Osteocyte (in vitro differentiated cells): Measurements from ENCODE around the gene P3H4. TPM values are rescaled to one million over a fixed set of nuclear protein-coding genes. Genes with fewer than 3 reads are reported as not detected.

Experiments
- DNase-seq: peaks from one replicate; pipeline ENCODE4 v3.0.0; 2021; ENCODE audit warnings: mixed read lengths; ENCODE audit not compliant: unreplicated experiment; ENCODE audit errors: extremely low spot score
- H3K27ac Mint-ChIP-seq: one replicate; pipeline ENCODE4 v1.8.0; 2021; ENCODE audit warnings: mild to moderate bottlenecking, mixed read lengths; ENCODE audit not compliant: unreplicated experiment
- H3K27me3 Mint-ChIP-seq: one replicate; pipeline ENCODE4 v1.8.0; 2021; ENCODE audit warnings: mixed read lengths; ENCODE audit not compliant: unreplicated experiment
- H3K36me3 Mint-ChIP-seq: one replicate; pipeline ENCODE4 v1.8.0; 2021; ENCODE audit warnings: mixed read lengths; ENCODE audit not compliant: unreplicated experiment
- H3K4me1 Mint-ChIP-seq: one replicate; pipeline ENCODE4 v1.8.0; 2021; ENCODE audit warnings: mixed read lengths; ENCODE audit not compliant: unreplicated experiment
- H3K4me3 Mint-ChIP-seq: one replicate; pipeline ENCODE4 v1.8.0; 2021; ENCODE audit warnings: mild to moderate bottlenecking, moderate library complexity, mixed read lengths; ENCODE audit not compliant: unreplicated experiment
- H3K9me3 Mint-ChIP-seq: one replicate; pipeline ENCODE4 v1.8.0; 2021; ENCODE audit warnings: mixed read lengths; ENCODE audit not compliant: unreplicated experiment
- total RNA-seq: library from RNA; stranded (reverse); gene quantifications from 2 replicates; pipeline ENCODE4 v1.2.1, GENCODE V29; 2021
- TF ChIP-seq, protein P1 (sequence below): fragments of 200-600 bp; sonication (generic); IDR thresholded peaks from 2 replicates; pipeline ENCODE4 v1.5.0; 2021; ENCODE audit warnings: antibody characterized with exemption, mild to moderate bottlenecking, moderate library complexity

Gene P3H4
- total RNA-seq, 1 donor from 2014 or later, result 67.8 TPM

DNA sequence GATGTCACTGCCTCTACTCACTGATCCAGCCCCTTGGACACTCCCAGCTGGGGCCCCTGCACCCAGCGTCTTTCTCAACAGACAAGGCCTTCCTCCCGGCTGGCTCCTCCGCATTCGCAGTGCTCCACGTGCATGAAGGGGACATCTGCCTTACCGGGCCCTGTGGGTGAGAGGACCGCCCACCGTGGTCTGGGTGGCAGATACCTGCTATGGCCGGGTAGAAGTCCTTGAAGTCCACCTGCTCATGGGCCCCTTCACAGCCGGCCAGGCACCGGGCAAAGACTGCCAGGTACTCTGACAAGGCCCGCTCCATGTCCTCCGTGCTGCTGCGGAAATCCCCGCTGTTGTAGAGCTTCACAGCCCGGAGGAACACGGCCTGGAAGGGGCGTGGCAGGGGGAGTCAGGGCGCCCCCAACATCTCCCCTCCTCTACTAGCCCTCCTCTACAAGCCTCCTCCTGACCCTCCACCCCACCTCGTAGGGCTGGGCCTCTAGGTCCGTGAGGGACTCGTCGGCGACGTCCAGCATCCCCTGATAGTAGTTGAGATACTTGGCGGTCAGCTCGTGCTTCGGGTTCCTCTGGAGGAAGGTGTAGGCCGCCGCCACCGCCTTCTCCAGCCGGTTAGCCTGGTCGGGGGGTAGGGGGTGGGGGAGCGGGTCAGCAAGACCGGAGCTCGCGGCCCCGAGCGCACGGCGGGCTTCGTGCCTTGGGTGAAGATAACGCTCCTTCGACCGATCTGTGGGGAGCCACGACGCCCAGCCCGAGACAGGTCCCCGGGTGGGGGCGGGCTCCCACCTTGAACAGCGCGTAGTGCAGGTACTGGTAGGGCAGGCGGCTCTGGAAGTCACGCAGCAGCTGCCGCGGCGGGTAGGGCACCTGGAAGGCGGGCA, 845 bp downstream of the P3H4 start:
- Mint-ChIP-seq H3K27ac (peak overlapping the region; percentile 50), H3K9me3 (no peaks in the 10 kb centered on the region), H3K36me3 (peaks cover 14% of the 10 kb centered on the region), H3K4me1 (peaks cover 36% of the 10 kb centered on the region), H3K27me3 (no peaks in the 10 kb centered on the region), H3K4me3 (peak overlapping the region; percentile 80)
- DNase-seq, result no peak
- TF ChIP-seq, protein P1, sequence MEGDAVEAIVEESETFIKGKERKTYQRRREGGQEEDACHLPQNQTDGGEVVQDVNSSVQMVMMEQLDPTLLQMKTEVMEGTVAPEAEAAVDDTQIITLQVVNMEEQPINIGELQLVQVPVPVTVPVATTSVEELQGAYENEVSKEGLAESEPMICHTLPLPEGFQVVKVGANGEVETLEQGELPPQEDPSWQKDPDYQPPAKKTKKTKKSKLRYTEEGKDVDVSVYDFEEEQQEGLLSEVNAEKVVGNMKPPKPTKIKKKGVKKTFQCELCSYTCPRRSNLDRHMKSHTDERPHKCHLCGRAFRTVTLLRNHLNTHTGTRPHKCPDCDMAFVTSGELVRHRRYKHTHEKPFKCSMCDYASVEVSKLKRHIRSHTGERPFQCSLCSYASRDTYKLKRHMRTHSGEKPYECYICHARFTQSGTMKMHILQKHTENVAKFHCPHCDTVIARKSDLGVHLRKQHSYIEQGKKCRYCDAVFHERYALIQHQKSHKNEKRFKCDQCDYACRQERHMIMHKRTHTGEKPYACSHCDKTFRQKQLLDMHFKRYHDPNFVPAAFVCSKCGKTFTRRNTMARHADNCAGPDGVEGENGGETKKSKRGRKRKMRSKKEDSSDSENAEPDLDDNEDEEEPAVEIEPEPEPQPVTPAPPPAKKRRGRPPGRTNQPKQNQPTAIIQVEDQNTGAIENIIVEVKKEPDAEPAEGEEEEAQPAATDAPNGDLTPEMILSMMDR, result no peak

DNA sequence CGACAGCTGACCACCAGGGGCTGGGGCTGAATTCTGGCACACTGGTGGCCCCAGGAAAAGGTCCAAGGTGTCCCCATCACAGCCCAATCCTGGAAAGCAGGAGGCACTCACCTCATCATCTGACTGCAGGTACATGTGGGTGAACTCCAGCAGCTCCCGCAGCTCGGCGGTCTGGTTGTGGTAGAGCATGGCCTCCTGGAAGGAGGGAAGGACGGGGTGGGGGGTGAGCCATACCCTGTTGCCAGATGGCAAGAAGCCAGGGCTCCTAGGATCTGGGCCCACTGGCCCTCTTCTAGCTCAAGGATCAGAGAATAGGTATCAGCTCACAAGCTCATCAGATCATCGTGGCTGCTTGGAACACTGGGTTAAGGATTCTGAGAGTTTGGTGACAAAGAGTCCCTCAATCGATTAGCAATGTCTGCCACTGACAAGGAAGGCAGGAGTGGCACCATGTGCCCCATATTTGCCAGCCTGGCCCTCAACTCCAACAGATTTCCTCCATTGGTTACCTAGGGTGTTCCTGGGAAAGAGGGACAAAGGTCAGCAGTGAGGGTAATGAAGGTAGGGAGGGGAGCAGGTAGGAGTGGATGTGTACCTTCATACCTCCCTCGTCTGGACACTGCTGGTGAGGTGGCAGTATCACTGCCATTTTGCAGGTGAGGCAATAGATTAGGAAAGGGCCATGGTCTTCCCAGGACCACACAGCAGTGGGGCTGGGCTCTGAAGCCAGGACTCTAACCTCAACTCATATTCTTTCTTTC, 4.9 kb downstream of the P3H4 start:
- Mint-ChIP-seq H3K27ac (no peak overlapping the region), H3K36me3 (peaks cover 15% of the 10 kb centered on the region), H3K4me3 (no peak overlapping the region), H3K4me1 (peaks cover 16% of the 10 kb centered on the region), H3K27me3 (no peaks in the 10 kb centered on the region), H3K9me3 (no peaks in the 10 kb centered on the region)
- TF ChIP-seq, protein P1, result no peak
- no peak for DNase-seq

DNA sequence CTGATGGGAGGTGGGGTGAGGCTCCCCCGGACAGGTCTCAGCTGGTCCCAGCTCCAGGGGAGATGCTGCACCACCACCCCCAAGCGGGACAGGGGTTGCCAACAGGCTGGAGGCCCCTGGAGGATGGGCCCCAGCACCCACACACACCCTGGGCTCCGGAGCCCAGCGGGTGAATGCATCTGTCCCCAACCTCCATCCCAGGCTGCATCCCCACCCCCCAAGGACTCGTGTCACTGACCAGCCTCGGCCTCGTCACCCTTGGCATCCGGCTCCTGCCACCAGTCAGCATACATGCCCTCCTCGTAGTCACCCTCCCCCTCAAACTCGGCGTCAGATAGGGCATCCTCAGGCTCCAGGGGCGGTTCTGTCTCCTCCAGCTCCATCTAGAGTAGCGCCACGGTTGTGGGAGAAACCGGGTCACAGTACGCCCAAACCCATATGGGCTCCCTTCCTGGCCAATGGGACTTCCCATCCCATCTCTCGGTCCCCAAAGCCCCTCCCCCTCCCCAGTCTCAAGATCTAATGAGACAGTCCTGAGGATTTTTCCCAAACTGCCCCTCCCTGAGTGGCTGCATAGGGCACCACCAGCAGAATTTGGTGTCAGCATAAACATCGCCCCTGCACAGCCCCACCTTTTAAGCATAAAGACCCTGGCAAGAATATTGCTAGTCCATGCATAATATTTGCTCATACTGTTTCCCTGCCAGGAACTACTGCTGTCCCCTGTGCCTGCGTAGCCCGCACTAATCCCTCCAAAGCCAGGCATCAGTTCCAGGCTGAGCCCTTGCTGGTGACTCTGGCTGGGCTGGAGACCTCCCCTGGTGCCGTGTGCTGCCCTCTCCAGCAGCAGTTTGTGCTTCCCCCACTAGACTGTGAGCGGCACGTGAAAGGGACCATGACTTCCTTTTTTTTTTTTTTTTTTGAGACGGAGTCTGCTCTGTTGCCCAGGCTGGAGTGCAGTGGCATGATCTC, 8.4 kb downstream of the P3H4 start:
- no peak for DNase-seq
- Mint-ChIP-seq H3K9me3 (no peaks in the 10 kb centered on the region), H3K4me1 (peaks cover 11% of the 10 kb centered on the region), H3K27me3 (no peaks in the 10 kb centered on the region), H3K36me3 (peaks cover 6% of the 10 kb centered on the region), H3K27ac (no peak overlapping the region), H3K4me3 (no peak overlapping the region)
- TF ChIP-seq, protein P1, result no peak

DNA sequence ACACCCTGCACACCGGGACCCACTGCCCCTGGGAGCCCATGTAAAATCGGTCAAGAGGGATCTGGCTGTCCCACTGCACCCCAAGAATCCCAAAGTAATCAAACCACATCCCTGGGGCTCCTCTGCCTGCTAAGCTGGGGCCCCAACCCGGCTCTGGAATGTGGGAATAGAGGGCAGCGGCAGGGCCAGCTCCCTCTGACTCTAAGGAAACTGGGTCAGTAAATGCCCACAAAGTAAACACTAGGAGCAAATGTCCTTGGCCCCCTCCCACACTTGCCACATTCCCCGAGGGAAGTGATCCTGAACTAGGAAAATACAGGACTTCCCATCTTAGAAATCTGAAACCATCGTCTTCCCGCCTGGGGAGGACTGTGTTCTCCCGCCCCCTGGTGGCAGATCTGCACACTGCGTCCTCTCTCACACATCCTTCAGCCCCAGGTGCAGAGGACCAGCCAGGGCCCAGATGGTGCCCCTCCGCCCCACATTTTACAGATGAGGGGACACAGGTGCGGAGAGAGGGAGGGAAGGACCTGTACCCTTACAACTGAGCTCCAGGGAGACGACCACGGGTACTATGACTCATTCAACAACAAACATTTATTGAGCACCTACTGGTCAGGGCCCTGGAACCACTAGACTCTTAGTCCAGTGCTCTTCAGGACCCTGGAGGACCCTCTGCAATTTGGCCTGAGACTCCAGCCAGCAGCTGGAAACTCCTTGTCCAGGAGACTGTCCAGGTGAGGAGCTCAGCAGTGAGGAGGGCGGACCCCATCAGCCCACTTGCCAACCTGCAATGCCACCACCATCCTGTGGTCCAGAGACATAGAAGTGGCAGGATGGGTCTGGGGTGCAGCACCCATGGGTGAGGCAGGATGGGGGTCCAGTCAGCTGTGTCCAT, 10.1 kb downstream of the P3H4 start:
- Mint-ChIP-seq H3K9me3 (no peaks in the 10 kb centered on the region), H3K27ac (no peak overlapping the region), H3K4me3 (no peak overlapping the region), H3K36me3 (peaks cover 6% of the 10 kb centered on the region), H3K27me3 (no peaks in the 10 kb centered on the region), H3K4me1 (peaks cover 11% of the 10 kb centered on the region)
- peak; percentile 93 for DNase-seq
- TF ChIP-seq, protein P1, result peak; percentile 96
